KMS-11 (cell line): ENCODE results near the gene PCDHGB6.
"Not testable (repeated sequence)": the region's sequence is repeated elsewhere in the genome, so short reads cannot be mapped to it uniquely, and the experiment has no call there.

Source experiments
- H2AFZ ChIP-seq: fragments of 200-600 bp; sonication (generic); 2 replicates; pipeline ENCODE4 v1.6.1; 2016; ENCODE audit warnings: antibody characterized with exemption, mixed run types, low read depth
- H3K27ac ChIP-seq: fragments of 200-600 bp; sonication (generic); 2 replicates; pipeline ENCODE4 v1.6.1; 2016; ENCODE audit warnings: mild to moderate bottlenecking, mixed run types
- H3K27me3 ChIP-seq: fragments of 200-600 bp; sonication (generic); 2 replicates; pipeline ENCODE4 v1.6.1; 2017; ENCODE audit warnings: mild to moderate bottlenecking, low read depth, mixed run types, moderate library complexity; ENCODE audit not compliant: insufficient read depth
- H3K36me3 ChIP-seq: fragments of 200-600 bp; sonication (generic); 2 replicates; pipeline ENCODE4 v1.6.1; 2017; ENCODE audit warnings: mild to moderate bottlenecking, mixed run types; ENCODE audit not compliant: insufficient read depth
- H3K4me1 ChIP-seq: fragments of 200-600 bp; sonication (generic); 2 replicates; pipeline ENCODE4 v1.6.1; 2016; ENCODE audit warnings: mild to moderate bottlenecking, low read depth, mixed run types; ENCODE audit not compliant: poor library complexity, severe bottlenecking
- H3K4me2 ChIP-seq: fragments of 200-600 bp; sonication (generic); 2 replicates; pipeline ENCODE4 v1.7.0; 2016; ENCODE audit warnings: mild to moderate bottlenecking, mixed run types
- H3K4me3 ChIP-seq: fragments of 200-600 bp; sonication (generic); IDR thresholded peaks from 2 replicates; pipeline ENCODE4 v1.6.1; 2017; ENCODE audit warnings: low read depth, low read length, mixed read lengths; ENCODE audit not compliant: insufficient read depth
- H3K79me2 ChIP-seq: fragments of 200-600 bp; sonication (generic); 2 replicates; pipeline ENCODE4 v1.6.1; 2016; ENCODE audit warnings: low read depth, mixed run types; ENCODE audit not compliant: insufficient read depth
- H3K9ac ChIP-seq: fragments of 200-600 bp; sonication (generic); 2 replicates; pipeline ENCODE4 v1.6.1; 2016; ENCODE audit warnings: mild to moderate bottlenecking, mixed run types
- H4K20me1 ChIP-seq: fragments of 200-600 bp; sonication (generic); 2 replicates; pipeline ENCODE4 v1.6.1; 2016; ENCODE audit warnings: mild to moderate bottlenecking, mixed run types; ENCODE audit not compliant: insufficient read depth
- TF ChIP-seq, protein P1 (sequence below): fragments of 200-600 bp; sonication (generic); conservative IDR thresholded peaks from 2 replicates; pipeline ENCODE4 v1.6.1; 2017; ENCODE audit warnings: low read depth, mild to moderate bottlenecking, antibody characterized with exemption, low read length, moderate library complexity, mixed read lengths

The PCDHGB6 gene

GRCh38 chr5:141371572-141372475 is 36.0 kb upstream of the PCDHGB6 start:
- Histone ChIP-seq H3K4me3 (no peak overlapping the region), H4K20me1 (no peaks in the 10 kb centered on the region), H3K9ac (no peak overlapping the region), H3K27me3 (no peaks in the 10 kb centered on the region), H3K4me2 (no peak overlapping the region), H2AFZ (no peak overlapping the region), H3K4me1 (no peaks in the 10 kb centered on the region), H3K36me3 (no peaks in the 10 kb centered on the region), H3K27ac (no peak overlapping the region), H3K79me2 (no peaks in the 10 kb centered on the region)
- TF ChIP-seq, protein P1, sequence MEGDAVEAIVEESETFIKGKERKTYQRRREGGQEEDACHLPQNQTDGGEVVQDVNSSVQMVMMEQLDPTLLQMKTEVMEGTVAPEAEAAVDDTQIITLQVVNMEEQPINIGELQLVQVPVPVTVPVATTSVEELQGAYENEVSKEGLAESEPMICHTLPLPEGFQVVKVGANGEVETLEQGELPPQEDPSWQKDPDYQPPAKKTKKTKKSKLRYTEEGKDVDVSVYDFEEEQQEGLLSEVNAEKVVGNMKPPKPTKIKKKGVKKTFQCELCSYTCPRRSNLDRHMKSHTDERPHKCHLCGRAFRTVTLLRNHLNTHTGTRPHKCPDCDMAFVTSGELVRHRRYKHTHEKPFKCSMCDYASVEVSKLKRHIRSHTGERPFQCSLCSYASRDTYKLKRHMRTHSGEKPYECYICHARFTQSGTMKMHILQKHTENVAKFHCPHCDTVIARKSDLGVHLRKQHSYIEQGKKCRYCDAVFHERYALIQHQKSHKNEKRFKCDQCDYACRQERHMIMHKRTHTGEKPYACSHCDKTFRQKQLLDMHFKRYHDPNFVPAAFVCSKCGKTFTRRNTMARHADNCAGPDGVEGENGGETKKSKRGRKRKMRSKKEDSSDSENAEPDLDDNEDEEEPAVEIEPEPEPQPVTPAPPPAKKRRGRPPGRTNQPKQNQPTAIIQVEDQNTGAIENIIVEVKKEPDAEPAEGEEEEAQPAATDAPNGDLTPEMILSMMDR: no peak

DNA sequence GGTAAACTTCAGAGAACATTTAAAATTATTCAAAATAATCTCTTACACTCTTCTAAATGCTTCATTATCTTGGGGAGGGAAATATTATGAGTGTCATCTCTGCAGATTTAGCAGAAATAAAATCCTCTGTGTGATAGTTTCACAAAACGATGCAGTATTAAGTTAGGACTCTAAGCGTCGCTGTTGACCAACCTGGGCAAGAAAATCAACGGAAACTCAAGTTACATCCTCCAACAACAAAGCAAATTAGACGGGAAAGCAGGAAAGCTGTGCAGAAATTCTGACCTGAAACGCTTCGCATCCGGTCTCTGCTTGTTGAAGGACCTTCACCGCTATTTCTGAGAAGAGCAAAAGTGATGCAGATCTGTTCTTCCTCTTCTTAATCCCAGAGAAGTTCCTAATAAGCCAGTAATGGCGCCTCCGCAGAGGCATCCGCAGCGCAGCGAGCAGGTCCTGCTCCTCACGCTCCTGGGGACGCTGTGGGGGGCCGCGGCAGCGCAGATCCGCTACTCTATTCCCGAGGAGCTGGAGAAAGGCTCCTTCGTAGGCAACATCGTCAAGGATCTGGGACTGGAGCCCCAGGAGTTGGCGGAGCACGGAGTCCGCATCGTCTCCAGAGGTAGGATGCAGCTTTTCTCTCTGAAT is 34.0 kb upstream of the PCDHGB6 start, which contains the start of gene PCDHGA6:
TSS of gene PCDHGA6 (plus strand) at position 219 of the 645 bp plus-strand sequence. CDS start at position 412, 193 bp downstream.
- no peak within 1 kb of the TSS for H2AFZ ChIP-seq
- no peak within 1 kb of the TSS for H3K4me2 ChIP-seq
- H3K36me3 ChIP-seq: no peaks in the 10 kb centered on the region
- H3K4me3 ChIP-seq: no peak within 1 kb of the TSS
- H3K27ac ChIP-seq: no peak within 1 kb of the TSS
- no peaks in the 10 kb centered on the region for H3K4me1 ChIP-seq
- H3K79me2 ChIP-seq: no peaks in the 10 kb centered on the region
- TF ChIP-seq, protein P1: no peak
- H3K9ac ChIP-seq: no peak within 1 kb of the TSS
- no peaks in the 10 kb centered on the region for H3K27me3 ChIP-seq
- H4K20me1 ChIP-seq: no peaks in the 10 kb centered on the region

DNA sequence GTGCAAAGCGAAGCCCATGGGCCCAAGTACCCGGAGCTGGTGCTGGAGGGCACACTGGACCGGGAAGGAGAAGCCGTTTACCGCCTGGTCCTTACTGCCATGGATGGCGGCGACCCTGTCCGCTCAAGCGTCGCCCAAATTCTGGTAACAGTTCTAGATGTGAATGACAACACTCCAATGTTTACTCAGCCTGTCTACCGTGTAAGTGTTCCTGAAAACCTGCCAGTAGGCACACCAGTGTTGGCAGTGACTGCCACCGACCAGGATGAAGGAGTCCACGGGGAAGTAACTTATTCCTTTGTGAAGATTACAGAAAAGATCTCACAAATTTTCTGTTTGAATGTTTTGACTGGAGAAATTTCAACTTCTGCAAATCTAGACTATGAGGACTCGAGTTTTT is 33.2 kb upstream of the PCDHGB6 start:
- Histone ChIP-seq H3K9ac (no peak overlapping the region), H3K27me3 (no peaks in the 10 kb centered on the region), H3K36me3 (no peaks in the 10 kb centered on the region)

GRCh38 chr5:141375444-141376155 is 32.2 kb upstream of the PCDHGB6 start:
- not testable (repeated sequence) for H4K20me1 ChIP-seq, H3K4me3 ChIP-seq, H3K79me2 ChIP-seq, H3K27me3 ChIP-seq, H3K36me3 ChIP-seq, H3K4me2 ChIP-seq, H3K4me1 ChIP-seq, H3K27ac ChIP-seq, H2AFZ ChIP-seq, H3K9ac ChIP-seq

More for the DNA sequence above, 33.2 kb upstream of the PCDHGB6 start:
- TF ChIP-seq, protein P1: no peak
- H3K4me2 ChIP-seq: no peak overlapping the region
- no peaks in the 10 kb centered on the region for H3K79me2 ChIP-seq
- H4K20me1 ChIP-seq: no peaks in the 10 kb centered on the region
- H3K4me1 ChIP-seq: no peaks in the 10 kb centered on the region
- H3K4me3 ChIP-seq: no peak overlapping the region
- H2AFZ ChIP-seq: no peak overlapping the region
- no peak overlapping the region for H3K27ac ChIP-seq
